Measurements from ENCODE around the gene KMO.

Gene KMO

GRCh38 chr1:241542199-241542907 is 10.2 kb downstream of the KMO start:
- FAIRE-seq: no peak

DNA sequence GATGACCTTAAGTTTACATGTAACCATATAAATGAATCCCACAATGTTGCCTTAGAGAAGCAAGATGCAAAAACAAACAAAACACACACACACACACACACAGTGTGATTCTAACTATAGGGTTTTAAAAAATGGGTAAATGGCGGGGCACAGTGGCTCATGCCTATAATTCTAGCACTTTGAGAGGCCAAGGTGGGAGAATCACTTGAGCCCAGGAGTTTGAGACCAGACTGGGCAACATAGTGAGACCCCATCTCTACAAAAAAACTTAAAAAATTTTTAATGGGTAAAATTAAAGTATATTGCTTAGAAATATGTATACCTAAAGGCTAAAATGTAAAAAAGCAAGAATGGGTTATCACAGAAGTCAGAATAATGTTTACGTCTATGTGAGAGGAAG is 15.8 kb downstream of the KMO start:
- no peak for FAIRE-seq

DNA sequence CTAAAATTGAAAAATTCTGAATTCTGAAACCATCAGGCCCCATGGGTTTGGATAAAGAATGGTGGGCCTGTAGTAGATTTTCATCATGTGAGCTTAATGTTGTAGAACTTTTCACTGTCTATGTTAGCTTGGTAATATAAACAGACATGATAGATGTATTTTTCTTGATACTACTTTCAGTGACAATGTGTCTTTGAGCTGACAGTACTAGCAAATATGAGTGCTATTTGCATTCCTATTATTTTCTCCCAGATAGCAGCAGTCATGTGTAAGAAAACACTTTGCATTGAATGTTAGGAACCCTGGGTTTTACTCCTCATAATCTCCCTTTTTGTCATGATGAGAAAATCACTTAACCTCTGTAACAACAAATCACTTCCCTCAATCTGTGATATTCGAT is 18.1 kb downstream of the KMO start:
- no peak for FAIRE-seq

- FAIRE-seq: no peak
Measured at GRCh38 chr1:241551759-241552638, 19.8 kb downstream of the KMO start.

GRCh38 chr1:241553886-241554592 is 21.9 kb downstream of the KMO start:
- no peak for FAIRE-seq

GRCh38 chr1:241555526-241555925 is 23.3 kb downstream of the KMO start:
- FAIRE-seq: no peak

DNA sequence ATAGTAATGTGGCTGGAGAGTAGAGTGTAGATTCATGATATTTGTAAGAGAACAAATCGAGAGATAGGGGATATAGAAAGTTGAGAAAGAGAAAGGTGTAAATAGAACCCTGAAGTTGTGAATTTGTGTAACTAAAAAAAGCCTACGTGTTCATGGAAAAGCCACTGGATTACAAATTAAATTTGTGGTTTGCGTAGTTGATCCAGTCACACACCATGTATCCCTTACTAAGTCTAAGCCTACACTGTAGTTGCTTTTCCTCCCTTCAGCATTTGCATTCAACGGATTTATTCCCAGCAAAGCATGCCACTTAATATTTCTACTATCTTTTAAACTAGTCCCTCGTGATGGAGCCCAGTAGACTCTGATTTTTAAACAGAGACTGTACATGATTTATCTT is 24.9 kb downstream of the KMO start:
- no peak for FAIRE-seq

DNA sequence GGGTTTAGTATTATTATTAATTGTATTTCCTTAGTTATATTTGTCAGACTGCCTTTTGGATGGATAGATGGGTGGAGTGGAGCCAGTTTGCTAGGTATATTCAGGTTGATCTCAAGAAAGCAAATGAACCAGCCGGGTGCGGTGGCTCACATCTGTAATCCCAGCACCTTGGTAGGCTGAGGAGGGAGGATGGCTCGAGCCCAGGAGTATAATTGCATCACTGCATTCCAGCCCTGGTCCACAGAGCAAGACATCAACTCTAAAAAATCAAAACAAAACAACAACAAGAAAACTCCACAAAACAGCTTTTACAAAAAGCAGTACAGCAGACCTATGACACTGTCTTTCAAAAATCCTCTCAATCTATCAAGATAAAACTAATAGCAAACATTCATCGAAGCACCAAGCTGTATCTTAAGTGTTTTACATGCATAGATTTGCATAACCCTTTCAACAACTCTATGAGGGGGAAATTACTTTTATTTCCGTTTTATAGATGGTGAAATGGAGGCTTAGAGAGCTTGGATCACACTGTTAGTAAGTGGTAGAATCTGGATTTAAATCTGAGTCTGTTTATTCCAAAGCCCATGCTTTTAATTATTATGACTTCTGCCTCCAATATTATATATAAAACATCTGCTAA is 25.5 kb downstream of the KMO start:
- no peak for FAIRE-seq

DNA sequence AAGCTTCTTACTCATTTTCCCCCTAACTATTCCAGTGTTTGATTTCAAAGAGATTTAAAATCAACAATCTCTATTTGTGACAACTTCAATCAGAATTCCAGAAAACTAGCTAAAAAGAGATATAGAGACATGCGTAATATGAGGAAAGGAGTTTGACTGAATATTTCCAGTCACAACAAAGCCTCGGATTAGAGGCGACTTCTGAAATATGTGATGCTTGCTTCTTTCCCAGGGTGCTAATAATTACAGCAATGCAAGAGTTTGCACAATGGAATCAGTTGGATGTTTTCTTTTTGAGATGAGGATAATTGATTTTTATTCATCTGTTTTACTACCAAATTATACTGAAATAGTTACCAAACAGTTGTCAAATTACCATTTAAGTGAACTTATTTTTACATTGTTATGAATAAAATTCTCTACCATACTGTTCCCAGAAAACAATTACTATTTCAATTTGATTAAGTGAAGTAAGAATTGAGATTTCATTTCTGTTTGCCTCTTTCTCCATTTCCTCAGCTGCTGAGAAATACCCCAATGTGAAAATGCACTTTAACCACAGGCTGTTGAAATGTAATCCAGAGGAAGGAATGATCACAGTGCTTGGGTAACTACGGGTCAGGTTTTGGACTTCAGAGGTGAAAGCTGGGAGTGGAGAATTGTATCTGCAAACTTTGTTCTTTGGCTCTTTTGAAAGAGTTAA is 28.1 kb downstream of the KMO start:
- no peak for FAIRE-seq

GRCh38 chr1:241560849-241561187 is 28.6 kb downstream of the KMO start:
- FAIRE-seq: no peak

- no peak for FAIRE-seq
Measured at GRCh38 chr1:241569848-241570247, 37.7 kb downstream of the KMO start.

DNA sequence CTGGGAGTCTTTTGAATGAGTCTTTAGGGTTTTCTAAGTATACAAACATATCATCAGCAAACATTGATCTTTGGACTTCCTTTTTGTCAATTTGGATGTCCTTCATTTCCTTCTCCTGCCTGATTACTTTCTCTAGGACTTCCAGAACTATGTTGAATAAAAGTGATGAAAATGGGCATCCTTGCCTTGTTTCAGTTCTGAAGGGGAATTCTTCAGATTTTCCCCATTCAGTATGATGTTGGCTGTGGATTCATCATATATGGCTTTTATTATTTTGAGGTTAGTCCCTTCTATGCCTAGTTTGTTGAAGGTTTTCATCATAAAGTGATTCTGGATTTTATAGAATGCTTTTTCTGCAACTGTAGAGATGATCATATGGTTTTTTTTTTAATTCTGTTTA is 42.0 kb downstream of the KMO start:
- FAIRE-seq: no peak

GRCh38 chr1:241579434-241579833 is 47.3 kb downstream of the KMO start:
- FAIRE-seq: no peak

DNA sequence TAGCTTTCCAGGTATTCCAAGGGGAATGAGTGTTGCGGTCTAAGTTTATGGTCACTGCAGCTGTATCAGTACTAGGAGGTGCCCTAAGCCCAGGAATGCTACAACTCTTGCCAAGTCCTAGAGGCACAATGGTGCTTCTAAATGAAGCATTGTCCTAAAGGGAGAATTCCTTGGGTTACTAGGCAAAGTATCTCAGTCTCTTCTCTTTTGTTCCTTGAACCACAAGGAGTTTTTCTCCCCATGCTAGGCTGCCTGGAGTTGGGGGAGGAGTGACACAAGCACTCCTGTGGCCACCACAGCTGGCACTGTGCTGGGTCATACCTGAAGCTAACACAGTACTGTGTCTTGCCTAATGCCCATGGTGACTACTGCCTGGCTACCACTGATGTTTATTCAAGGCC is 50.7 kb downstream of the KMO start:
- FAIRE-seq: no peak

DNA sequence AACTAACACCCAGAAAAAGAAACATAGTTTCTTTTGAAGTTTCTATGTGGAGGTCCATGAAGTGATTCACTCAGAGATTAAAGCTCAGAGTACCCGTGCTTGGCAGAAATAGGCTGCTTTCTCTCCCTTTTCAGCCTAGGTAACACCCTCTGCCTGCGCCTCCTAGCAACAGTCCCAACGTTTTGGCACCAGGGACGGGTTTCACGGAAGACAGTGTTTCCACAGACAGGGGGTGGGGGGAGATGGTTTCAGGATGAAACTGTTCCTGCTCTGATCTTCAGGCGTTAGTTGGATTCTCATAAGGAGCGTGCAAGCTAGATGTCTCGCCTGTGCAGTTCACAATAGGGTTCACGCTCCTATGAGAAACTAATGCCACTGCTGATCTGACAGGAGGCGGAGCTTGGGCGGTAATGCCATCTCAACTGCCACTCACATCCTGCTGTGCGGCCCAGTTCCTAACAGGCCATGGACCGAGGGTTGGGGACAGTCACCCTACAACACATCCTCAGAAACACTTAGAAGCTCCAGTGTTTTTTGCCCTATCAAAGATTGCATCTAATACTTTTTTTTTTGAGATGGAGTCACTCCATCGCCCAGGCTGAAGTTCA is 54.8 kb downstream of the KMO start:
- no peak for FAIRE-seq

GRCh38 chr1:241589521-241589920 is 57.3 kb downstream of the KMO start:
- no peak for FAIRE-seq

GRCh38 chr1:241590719-241591118 is 58.5 kb downstream of the KMO start:
- FAIRE-seq: no peak

DNA sequence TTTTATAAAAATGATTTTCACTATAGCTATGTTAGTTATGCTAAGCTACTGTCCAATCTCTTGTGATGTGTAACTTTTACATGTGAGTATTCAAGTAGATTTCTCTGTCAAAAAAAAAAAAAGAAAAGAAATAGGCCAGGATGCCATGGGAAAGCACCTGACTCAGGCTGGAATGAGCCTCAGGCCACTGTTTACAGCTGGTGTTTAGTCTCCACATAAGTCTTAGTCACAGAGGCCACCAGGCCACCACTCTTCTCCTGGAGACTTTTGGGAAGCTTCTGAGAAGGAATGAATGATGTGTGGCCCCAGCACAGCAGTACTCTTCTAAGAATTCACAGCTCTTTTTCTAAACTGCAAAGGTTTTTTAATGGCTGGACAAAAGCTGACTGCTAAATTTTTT is 59.1 kb downstream of the KMO start:
- no peak for FAIRE-seq

DNA sequence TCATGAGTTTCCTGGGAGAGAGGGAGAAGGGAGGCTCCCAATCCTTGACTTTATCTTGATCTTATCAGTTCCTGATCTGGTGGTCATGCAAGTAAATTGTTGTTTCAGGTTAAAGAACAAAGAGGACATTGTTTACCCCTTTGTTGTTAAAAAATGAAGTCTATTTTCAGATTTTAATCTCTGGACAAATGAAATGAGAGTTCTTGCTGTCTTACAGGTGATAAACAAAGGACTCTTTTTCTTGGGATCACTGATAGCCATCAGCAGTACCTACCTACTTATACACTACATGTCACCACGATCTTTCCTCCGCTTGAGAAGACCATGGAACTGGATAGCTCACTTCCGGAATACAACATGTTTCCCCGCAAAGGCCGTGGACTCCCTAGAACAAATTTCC is 59.6 kb downstream of the KMO start:
- FAIRE-seq: no peak

- no peak for FAIRE-seq
Measured at GRCh38 chr1:241592273-241592958, 60.2 kb downstream of the KMO start.

GRCh38 chr1:241593186-241593585 is 61.0 kb downstream of the KMO start:
- FAIRE-seq: no peak

DNA sequence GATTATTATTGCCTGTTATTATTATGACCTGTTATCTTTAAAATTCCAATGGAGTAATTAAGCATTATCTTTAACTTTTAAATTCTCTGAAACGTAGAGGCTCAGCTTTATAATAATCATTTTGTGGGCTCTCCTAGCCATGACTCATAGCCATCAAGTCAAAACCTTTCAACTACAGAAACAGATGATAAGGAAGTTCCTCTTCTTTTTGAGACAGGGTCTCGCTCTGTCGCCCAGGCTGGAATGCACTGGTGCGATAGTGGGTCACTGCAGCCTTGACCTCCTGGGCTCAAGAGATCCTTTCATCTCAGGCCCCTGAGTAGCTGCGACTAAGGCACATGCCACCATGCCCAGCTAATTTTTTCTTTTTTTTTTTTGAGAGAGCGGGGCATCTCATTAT is 64.5 kb downstream of the KMO start:
- no peak for FAIRE-seq
